ENCODE results near the gene FGA.
"Not testable (repeated sequence)": the region's sequence is repeated elsewhere in the genome, so short reads cannot be mapped to it uniquely, and the experiment has no call there.

The FGA gene

DNA sequence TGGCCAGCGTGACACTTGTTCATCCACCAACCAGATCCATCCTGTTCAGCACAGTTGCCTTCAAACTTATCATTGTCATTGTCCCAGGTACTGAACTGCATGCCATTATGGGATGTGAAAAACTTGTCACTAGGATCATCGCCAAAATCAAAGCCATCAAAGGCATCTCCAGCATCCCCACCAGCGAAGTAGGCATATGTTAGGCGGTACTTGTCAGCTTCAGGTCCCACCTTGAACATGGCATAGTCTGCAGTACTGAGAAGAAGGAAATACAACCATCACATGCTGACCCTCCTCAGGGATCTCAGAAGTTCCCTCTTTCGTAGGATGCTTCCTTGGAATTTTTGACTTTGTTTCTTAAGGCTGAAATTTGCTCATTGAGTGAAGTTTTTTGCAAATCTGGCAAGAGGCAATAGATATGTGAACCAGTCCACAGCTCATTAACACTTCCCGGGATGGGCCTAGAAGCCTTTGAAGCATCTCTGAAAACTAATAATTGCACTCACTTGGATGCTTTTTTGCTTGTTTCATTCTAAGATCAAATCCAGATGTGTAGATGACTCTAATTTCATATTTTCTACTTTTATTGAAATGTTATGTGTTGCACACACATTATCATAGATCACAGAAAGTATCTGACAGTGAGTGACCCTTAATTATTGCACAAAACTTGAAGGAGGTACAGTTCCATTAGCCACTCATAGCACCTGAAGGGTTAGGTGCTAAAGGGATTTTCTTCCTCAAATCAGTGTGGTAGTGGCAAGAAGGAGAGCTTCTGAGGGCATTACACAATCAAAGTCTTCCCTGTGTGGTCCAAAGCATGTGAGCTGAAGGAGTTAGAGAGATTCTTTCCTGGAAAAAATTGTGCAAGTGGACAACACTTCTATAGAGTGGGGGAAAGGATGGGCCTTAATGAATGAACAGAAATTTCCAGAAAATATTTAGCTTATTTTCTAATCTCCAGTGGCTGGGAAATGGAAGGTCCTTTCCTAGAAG is 16.5 kb upstream of the FGA start:
- no peak for DNase-seq

DNA sequence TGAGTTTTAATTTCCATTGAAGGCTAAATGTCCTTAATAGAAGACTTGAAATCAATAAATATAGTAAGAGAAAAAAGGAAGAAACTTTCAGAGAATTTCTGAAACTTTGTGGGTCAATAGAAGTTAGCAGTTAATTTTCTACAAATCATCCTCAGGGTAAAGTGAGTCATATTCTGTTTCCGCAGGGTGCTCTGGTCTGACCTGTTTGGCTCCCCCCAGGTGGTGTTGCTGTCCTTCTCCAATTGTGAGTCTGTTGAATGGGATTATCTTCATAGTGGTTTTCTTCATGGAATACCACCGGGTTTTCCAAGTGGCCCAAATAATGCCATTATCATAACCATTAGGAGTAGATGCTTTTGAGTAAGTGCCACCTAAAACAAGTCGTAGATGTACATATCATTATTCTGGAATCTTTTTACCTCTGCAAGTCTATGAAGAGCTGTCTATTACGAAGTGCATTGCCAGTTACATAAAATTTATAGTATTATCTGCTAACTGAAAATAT is 14.2 kb upstream of the FGA start:
- DNase-seq: no peak

DNA sequence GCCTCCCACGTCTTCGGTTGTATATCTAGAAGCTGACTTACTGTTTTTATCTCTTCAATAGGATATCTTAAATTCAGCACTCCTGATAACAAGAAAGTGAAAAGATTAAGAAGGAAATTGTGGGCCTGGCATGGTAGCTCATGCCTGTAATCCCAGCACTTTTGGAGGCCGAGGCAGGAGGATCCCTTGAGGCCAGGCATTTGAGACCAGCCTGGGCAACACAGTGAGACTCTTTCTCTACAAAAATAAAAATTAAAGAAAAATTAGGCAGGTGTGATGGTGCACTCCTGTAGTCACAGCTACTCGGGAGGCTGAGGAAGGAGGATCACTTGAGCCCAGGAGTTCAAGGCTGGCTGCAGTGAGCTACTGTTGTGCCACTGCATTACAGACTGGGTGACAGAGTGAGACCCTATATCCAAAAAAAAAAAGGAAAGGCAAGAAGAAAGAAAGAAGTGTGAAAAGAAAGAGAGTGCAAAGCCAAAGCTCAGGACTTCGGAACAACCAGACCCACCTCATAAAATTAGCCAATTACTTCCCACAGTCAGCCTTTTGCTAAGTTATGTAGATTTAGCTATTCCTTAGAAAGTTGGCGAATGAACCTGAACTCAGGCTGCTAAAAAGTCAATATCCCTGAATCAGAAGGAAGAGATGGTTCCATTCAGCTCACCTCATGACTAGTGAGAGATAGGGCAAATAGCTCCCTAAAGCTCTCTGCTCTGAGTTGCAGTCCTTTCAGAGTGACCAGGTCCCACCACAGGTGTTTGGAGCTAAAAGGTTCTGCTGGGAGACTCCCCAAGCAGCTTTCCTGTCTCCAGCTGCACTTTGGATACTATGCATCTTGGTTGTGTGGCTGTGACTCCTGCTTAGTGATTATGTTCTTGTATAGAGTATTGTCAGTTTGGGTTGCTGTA is 12.7 kb upstream of the FGA start:
- no peak for DNase-seq

DNA sequence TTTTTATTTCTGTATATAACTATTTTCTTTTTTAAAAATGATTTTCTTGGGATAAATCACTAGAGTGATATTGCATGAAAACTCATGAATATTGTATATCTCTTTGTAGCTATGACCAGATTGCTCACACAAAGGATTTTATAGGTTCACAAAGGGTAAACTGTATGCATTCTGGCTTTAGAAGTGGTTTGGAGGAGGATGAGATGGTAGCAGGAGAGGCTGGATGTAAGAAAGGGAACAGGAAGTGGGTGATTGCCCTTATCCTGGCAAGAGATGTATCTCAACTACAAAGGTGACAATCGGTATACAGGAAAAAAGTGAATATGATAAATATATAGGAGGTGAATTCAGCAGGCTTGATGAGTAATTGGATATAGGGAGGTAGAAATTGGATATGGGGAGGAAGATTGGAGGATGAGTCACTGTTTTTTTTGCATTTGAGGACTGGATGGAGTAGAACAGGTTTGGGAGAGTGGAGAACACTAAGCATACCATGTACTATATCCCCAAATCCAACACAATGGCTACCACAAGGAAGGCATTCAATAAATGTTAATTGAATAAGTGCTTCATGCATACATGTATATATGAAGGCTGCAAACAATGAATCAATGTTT is 12.0 kb upstream of the FGA start:
- DNase-seq: no peak

DNA sequence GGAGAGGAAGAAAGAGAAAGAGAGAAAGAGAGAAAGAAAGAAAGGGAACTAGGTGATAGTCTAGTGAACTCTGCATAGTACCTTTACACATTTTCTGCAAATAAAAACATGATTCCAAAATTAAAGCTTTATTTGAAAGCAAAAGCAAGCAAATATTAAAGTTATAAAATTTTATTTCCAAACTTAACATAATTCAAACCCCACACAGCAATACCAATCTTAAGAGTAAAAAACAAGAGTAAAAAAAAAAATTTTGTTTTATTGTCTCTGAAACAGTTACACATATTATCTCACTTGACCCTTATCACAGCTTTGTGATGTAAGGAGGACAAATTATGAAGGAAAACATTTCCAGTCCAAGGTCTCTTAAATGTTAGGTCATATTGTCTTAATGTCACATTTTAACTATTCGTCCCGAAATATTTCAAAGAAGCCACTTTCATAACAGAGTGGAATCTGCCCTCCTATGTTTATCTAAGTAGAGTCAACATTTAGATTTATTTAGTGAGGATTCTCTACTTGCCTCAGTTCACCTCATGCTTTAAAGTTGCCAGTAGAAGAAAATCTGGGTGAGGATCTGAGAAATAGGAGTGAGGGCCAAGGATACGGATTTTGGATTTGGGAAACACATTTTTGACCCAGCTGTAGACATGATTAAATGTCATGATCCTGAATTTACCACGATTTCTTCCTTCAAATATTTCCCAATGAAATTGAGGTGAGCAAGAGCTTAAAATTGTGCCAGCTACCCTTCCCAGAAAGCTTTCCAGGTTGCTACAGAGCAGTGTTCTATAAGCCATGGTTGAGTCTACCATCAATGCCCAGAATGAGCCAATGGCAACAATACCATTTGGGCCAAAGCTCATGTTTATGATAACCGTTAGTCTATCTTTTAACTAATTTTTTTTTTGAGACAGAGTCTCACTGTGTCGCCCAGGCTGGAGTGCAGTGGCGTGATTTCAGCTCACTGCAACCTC is 7.5 kb upstream of the FGA start:
- no peak for DNase-seq

DNA sequence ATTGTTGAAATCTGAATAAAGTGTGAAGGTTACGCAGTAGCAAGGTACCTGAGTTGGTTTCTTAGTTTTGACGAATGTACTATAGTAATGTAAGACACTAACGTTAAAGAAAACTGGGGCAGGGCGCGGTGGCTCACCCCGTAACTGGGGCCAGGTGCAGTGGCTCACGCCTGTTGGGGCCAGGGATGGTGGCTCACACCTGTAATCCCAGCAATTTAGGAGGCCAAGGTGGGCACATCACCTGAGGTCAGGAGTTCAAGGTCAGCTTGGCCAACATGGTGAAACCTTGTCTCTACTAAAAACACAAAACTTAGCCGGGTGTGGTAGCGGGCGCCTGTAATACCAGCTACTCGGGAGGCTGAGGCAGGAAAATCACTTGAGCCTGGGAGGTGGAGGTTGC is 6.7 kb upstream of the FGA start:
- DNase-seq: not testable (repeated sequence)

DNA sequence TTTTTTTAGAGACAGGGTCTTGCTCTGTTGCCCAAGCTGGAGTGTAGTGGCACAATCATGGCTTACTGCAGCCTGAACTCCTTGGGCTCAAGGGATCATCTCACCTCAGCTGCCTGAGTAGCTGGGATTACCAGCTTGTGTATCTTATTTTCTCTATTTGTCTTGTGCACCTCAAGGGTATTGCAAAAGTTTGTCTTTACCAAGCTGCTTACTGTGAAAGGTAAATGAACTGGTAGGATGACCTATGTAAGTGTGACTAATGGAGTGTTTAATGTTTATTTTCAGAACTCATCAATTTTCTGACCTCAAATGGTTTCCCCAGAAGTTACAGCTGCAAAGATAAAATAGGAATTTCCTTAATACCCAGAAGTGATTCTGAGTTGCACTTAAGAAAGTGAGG is 5.3 kb upstream of the FGA start:
- DNase-seq: no peak

DNA sequence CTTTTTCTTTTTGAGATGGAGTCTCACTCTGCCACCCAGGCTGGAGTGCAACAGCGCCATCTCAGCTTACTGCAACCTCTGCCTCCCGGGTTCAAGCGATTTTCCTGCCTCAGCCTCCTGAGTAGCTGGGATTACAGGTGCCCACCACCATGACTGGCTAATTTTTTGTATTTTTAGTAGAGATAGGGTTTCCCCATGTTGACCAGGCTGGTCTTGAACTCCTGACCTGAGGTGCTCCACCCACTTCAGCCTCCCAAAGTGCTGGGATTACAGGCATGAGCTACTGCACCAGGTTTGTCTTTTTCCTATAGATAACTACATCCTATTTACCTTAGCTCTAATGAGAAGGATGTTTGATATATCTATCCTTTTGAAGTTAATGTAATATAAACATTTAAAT is 3.8 kb upstream of the FGA start:
- not testable (repeated sequence) for DNase-seq

DNA sequence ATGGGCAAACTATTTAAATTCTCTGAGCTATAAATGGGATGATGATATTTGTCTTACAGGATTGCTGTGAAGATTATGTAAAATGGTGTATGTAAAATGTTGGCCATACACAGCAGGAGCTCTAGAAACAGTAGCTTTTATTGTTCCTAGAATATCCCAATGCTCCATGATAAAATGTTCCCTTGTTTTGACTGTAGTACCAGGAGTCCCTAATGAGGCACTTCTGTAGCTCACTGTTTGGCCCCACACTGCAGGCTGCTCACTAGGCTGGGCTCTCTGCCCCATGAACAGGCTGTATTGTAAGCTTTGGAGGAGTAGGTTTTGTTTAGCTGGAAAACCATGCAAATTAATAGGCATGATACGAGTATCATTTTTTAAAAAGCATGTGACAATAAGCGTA is 3.3 kb upstream of the FGA start:
- DNase-seq: no peak

DNA sequence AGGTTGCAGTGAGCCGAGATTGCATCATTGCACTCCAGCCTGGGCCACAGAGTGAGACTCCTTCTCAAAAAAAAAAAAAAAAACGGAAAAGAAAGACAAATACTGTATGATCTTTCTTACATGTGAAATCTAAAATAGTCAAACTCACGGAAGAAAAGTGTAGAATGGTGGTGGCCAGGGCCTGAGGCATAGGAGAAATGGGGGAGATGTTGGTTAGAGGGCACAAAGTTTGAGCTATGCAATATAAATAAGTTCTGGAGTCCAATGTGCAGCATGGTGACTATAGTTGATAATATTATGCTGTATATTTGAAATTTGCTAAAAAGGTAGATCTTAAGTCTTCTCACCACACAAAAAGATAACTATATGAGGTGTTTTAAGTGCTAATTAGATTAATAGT is 1.3 kb upstream of the FGA start:
- no peak for DNase-seq

DNA sequence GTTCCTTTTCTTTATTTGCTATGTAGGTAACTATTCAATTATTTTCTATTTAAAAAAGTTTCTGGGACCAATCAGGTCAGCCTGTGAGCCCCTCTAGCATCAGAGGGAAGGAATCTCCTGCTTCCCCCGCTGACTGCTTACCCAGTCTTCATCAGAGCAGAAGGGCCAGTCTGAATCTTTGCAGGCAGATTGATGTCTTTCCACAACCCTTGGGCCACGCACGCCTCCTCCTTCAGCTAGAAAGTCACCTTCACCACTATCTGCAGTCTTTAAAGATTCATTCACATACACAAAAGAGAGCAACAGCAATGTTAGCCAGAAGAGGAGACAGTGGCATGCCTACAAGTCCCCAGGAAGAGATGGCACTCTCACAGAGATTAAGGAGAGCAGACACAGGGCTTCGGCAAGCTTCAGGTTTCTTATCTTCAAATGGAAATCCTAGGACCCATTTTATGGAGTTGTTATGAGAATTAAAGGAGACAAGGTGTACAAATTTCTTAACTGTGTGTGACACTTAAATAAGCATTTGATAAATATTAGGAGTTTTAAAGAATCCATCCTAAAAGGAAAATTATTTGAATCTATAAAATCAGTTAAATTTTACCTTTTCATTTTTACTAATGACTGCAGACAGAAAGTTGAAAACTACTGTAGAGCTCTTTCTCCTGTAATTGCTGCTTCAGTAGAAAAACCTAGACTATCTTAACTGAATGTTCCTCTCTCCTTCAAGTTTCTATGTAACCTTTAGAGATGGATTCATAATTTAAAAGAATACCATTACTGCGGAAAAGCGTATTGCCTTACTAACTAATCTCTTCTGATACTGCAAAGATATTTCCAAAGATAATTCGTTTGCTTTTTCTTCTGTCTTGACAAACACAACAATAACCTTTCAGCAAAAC is 995 bp downstream of the FGA start:
- no peak for DNase-seq

DNA sequence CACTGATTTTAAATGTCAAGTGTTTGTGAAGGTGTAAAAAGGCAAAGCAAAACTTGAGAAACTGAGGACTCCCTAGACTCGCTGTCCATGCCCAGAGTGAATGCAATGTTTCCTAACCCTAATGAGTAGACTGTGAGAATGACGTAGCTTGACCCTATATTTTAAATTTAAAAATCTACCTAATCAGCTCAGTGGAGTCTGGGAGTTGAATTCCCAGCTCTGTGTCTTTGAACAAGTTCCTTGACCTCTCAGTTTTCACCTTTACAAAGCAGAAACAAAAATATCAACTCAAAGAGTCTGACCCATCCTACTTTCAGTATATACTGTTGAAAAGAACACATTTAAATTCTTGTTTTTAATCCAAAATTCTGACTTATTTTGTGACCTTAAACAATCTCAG is 2.3 kb downstream of the FGA start:
- no peak for DNase-seq

DNA sequence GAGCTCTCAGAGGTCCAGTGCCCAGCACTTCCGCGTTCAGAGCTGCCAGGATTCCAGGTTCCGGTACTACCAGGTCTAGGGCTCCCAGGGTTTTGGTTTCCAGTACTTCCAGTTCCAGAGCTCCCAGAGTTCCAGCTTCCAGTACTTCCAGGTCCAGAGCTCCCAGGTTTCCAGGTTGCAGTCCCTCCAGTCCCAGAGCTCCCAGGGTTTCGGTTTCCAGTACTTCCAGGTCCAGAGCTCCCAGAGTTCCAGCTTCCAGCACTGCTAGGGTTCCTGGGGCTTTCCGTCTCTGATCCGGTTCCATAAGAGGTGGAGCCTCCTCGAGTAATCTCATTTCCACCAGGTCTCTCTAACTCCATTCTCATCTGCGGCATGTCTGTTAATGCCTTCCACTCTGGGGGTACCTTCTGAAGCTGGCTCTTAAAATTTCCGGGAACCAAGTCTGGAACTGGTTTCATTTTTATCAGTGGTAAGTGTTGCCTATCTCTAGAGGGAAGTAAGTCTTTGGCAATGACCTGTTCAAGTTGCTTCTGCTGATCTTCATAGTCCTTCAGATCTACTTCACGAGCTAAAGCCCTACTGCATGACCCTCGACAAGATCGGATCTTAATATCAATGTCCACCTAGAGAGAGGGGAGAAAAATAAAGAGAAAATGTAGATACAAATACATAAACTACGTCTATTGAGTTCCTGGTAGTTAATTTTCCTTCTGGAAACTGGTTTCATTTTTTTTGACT is 4.1 kb downstream of the FGA start:
- no peak for DNase-seq

DNA sequence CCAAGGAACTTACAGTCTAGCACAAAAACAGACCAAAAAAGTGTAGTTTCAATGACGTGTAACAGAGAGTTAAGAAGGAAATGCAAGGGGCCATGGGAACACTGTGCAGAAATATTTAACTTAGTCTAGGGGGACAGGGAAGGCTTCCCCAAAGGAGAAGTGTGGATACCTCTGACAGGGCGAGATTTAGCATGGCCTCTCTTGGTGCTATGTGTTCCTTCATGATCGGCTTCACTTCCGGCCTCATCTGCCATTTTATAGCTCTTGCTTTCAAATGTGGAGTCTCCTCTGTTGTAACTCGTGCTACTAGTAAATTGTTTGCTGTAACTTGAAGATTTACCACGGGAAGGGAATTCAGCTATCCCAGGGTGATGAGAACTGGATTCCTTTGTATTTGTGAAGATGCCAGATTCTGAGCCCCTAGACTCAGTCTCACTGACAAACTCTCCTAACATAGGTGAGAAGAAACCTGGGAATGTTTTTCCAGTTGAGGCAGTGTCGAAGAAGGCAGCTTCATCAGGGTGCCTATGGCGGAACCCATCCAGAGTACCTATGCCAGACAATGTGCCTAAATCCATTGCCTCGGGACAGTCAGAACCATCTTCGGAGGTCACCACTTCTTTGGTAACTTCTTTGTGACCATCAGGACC is 5.0 kb downstream of the FGA start:
- no peak for DNase-seq

DNA sequence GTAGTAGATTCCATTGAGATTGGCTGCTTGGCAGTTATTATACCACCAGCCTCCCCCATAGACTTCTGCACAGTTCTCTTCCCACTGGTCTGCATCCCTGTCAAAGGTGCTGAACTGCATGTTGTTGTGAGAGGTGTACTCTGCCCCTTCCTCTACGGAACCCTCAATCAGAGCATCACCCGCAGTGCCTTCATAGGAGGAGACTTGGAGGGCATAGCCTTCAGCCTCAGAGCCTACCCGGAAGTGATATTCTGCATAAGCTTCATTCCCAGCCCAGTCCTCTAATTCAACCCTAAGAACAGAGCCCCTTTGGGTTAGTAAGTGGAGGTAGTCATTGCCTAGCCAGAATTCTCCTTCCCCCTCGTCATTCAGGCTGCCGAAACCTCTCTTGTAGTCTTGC is 6.3 kb downstream of the FGA start:
- DNase-seq: no peak

DNA sequence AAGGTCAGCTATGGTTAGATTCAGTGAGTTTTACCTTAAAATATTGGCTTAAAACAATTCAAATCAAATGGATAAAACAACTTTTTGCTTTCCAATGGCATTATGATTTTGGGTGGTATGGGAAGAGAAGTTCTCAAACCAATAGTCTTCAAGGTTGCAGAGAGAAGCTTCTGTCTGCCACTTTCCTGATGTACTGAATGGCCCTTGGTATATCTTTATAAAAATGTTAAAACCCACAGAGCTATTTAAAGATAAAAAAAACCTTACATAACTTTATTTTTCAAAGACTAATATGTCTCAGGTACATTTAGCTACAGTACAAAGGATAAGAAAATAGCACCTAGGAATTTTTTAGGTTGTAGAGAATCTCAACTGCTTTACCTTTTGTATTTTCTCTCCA is 6.9 kb downstream of the FGA start:
- DNase-seq: no peak

DNA sequence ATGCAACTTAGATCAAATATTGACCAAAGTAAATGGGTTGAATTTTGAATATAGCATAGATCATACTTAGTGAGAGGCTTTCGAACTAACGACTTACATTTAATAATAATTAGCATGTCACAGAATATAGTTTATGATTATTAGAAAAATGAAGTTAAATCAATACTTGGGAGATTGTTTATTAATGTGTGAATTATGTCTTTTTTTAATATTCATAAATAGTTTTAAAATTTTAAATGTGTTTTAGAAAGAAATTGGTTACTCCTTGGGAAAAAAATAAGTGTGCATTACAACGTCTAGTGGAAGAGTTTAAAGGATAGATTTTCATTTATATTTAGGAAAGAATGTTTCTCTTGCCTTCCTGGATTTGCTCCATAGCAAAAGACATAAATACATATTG is 7.3 kb downstream of the FGA start:
- no peak for DNase-seq

DNA sequence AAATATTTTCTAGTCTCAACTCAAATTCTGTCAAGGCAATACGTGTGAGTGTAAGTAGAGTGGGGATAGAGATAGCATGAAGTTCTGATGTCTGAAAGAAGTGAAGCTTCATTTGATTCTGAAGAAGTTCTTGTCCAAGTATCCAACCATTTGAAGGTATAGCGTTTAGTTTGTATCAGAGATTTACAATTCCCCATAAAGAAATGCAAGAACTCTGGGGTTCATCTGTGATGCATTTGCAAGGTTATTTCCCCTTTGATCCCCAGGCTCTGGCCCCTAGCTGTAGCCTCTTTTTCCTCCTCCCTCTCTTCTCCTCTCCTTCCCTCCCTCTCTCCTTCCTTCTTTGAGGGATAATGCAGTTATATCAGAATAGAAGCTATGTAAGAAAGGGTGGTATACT is 7.8 kb downstream of the FGA start:
- DNase-seq: no peak

DNA sequence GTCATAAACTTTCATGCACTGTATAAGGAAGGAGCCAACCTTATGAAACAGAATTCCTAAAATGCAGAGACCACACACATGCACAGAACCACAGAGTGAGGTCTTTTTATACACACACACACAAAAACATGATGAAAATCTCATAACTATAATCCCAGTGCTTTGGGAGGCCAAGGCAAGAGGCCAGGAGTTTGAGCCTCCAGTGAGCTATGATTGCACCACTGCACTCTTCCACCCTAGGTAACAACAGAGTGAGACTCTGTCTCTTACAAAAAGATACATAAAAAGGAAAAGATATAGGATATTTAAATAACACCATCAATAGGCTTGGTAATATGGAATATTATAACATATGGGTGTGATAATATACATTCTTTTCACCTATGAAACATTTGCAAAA is 10.6 kb downstream of the FGA start:
- no peak for DNase-seq

DNA sequence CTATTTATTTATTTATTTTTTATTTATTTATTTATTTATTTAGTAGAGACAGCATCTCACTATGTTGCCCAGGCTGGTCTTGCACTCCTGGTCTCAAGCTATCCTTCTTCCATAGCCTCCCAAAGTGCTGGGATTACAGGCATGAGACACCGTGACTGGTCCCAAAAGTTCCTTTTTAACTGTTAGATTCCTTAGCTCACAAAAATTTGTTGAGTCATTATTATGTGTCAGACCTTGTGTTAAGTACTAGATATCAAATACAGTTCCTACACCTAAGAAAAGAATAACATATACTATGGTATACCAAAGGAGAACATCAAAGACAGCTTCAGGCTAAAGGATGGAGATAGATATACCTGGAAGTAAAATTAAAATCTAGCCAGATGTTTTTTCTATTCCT is 11.6 kb downstream of the FGA start:
- no peak for DNase-seq

Measured in NCI-H524 treated with DMSO at 0.1 percent for 48 hours (cell line).